ENCODE results near the gene SORCS1.

Gene SORCS1

DNA sequence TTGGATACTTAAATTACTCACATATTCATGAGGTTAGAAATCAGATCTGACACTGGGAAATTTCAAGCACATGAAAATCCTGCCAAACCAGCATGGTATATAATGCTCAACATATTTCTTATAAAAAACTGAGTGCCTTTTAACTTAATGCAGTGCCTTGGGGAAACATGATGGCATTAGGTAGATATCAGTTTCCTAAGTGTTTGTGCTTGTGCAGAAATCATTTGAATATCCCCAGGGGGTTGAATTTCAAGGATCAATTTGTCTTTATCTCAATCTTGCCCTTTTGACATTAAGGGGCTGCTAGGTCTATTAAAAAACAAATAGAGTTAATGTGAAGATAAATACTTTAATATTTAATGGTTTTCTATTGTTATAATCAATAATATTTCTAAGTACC lies 396.3 kb downstream of the SORCS1 start:
- Histone ChIP-seq H3K4me3 (ENCODE audit: insufficient read depth, low read length, poor library complexity, severe bottlenecking) (no peak overlapping the region), H2AFZ (ENCODE audit: low read depth, low read length, severe bottlenecking) (no peak overlapping the region), H3K4me2 (ENCODE audit: low read depth, low read length, poor library complexity, severe bottlenecking) (no peak overlapping the region), H3K27me3 (ENCODE audit: low read length) (no peaks in the 10 kb centered on the region), H3K9ac (ENCODE audit: low read length) (no peak overlapping the region), H3K9me3 (ENCODE audit: insufficient read depth, low read length) (no peaks in the 10 kb centered on the region), H3K79me2 (ENCODE audit: insufficient read depth, low read length) (no peaks in the 10 kb centered on the region), H3K9me2 (replicated peaks; ENCODE audit: insufficient read depth, low read length) (no peaks in the 10 kb centered on the region), H3K36me3 (ENCODE audit: low read length) (no peaks in the 10 kb centered on the region), H4K20me1 (ENCODE audit: low read depth, low read length) (no peaks in the 10 kb centered on the region), H3F3A (ENCODE audit: insufficient read depth) (no peaks in the 10 kb centered on the region), H3K27ac (ENCODE audit: low read depth, low read length) (no peak overlapping the region)
- TF ChIP-seq, protein P1, sequence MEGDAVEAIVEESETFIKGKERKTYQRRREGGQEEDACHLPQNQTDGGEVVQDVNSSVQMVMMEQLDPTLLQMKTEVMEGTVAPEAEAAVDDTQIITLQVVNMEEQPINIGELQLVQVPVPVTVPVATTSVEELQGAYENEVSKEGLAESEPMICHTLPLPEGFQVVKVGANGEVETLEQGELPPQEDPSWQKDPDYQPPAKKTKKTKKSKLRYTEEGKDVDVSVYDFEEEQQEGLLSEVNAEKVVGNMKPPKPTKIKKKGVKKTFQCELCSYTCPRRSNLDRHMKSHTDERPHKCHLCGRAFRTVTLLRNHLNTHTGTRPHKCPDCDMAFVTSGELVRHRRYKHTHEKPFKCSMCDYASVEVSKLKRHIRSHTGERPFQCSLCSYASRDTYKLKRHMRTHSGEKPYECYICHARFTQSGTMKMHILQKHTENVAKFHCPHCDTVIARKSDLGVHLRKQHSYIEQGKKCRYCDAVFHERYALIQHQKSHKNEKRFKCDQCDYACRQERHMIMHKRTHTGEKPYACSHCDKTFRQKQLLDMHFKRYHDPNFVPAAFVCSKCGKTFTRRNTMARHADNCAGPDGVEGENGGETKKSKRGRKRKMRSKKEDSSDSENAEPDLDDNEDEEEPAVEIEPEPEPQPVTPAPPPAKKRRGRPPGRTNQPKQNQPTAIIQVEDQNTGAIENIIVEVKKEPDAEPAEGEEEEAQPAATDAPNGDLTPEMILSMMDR (IDR thresholded peaks at IDR 0.05; ENCODE audit: insufficient read depth, low read length, poor library complexity, severe bottlenecking) = no peak
- no peak for TF ChIP-seq EZH2phosphoT487 (conservative IDR thresholded peaks at IDR 0.05; ENCODE audit: low read length)

DNA sequence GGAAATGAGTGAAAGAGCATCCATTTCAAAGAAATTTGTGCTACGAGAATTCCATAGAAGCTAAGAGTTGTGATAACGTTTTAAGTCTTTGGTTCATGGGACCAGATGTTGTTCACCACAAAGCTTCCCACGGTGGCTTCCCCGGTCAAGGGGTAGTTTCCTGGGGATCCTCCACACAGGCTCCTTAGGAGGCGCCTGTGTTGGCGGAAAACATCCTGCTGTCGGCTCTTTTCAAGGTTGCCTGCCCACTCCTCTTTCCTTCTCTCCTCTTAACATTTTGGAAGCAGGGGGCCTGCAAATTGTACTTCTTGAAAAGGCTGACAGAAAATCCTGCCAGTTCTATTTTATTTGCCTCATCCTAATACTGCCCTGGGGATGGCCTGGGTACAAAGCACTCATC lies 398.6 kb downstream of the SORCS1 start:
- H3K9me3 ChIP-seq (ENCODE audit: insufficient read depth, low read length) = no peaks in the 10 kb centered on the region
- no peak overlapping the region for H3K27ac ChIP-seq (ENCODE audit: low read depth, low read length)
- H4K20me1 ChIP-seq (ENCODE audit: low read depth, low read length) = no peaks in the 10 kb centered on the region
- TF ChIP-seq, protein P1 (IDR thresholded peaks at IDR 0.05; ENCODE audit: insufficient read depth, low read length, poor library complexity, severe bottlenecking) = no peak
- no peak for TF ChIP-seq EZH2phosphoT487 (conservative IDR thresholded peaks at IDR 0.05; ENCODE audit: low read length)
- no peak overlapping the region for H3K4me2 ChIP-seq (ENCODE audit: low read depth, low read length, poor library complexity, severe bottlenecking)
- no peak overlapping the region for H3K4me3 ChIP-seq (ENCODE audit: insufficient read depth, low read length, poor library complexity, severe bottlenecking)
- H2AFZ ChIP-seq (ENCODE audit: low read depth, low read length, severe bottlenecking) = no peak overlapping the region
- no peaks in the 10 kb centered on the region for H3K9me2 ChIP-seq (replicated peaks; ENCODE audit: insufficient read depth, low read length)
- no peak overlapping the region for H3K9ac ChIP-seq (ENCODE audit: low read length)
- no peaks in the 10 kb centered on the region for H3K27me3 ChIP-seq (ENCODE audit: low read length)
- no peaks in the 10 kb centered on the region for H3K79me2 ChIP-seq (ENCODE audit: insufficient read depth, low read length)
- no peaks in the 10 kb centered on the region for H3F3A ChIP-seq (ENCODE audit: insufficient read depth)
- H3K36me3 ChIP-seq (ENCODE audit: low read length) = no peaks in the 10 kb centered on the region

DNA sequence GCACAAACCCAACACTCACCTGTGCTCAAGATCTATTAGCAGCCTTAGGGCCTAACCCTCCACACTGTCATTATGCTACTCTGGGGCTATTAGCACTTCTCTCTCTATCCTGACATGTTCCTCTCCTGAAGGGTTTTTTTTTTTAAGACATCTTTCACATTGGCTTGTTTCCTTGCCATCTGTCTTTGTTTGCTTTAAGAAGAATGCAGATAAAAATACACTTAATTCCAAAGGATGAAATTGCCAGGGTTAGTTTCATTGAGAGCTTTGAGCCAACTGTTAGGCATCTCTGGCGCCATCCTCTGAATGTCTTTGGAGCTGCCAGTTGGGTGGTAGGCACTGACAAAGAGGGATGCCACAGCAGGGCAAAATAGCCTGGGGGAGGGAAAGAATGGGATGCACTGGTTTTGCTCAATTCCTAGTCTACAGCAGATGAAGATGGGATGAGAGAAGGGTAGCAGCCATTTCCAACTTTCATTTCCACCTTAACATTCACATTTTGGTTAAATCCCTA lies 399.2 kb downstream of the SORCS1 start:
- no peaks in the 10 kb centered on the region for H3K9me3 ChIP-seq (ENCODE audit: insufficient read depth, low read length)
- H2AFZ ChIP-seq (ENCODE audit: low read depth, low read length, severe bottlenecking) = no peak overlapping the region

More for the DNA sequence above, 399.2 kb downstream of the SORCS1 start:
- Histone ChIP-seq H3K36me3 (ENCODE audit: low read length) (no peaks in the 10 kb centered on the region), H3K9me2 (replicated peaks; ENCODE audit: insufficient read depth, low read length) (no peaks in the 10 kb centered on the region), H3K27ac (ENCODE audit: low read depth, low read length) (no peak overlapping the region), H3K4me2 (ENCODE audit: low read depth, low read length, poor library complexity, severe bottlenecking) (no peak overlapping the region), H3K4me3 (ENCODE audit: insufficient read depth, low read length, poor library complexity, severe bottlenecking) (no peak overlapping the region), H3K27me3 (ENCODE audit: low read length) (no peaks in the 10 kb centered on the region), H4K20me1 (ENCODE audit: low read depth, low read length) (no peaks in the 10 kb centered on the region), H3K9ac (ENCODE audit: low read length) (no peak overlapping the region), H3K79me2 (ENCODE audit: insufficient read depth, low read length) (no peaks in the 10 kb centered on the region), H3F3A (ENCODE audit: insufficient read depth) (no peaks in the 10 kb centered on the region)
- TF ChIP-seq, protein P1 (IDR thresholded peaks at IDR 0.05; ENCODE audit: insufficient read depth, low read length, poor library complexity, severe bottlenecking) = no peak
- no peak for TF ChIP-seq EZH2phosphoT487 (conservative IDR thresholded peaks at IDR 0.05; ENCODE audit: low read length)
